Loucy (cell line): ENCODE data around the gene PCSK5.
"Not testable (repeated sequence)": the region's sequence is repeated elsewhere in the genome, so short reads cannot be mapped to it uniquely, and the experiment has no call there.

Source experiments
- H2AFZ ChIP-seq: fragments of 200-600 bp; sonication (generic); 2 replicates; pipeline ENCODE4 v1.6.0; 2016; ENCODE audit warnings: antibody characterized with exemption, mild to moderate bottlenecking, low read length, moderate library complexity
- H3F3A ChIP-seq: fragments of 200-600 bp; 2 replicates; pipeline ENCODE4 v1.6.0; 2016; ENCODE audit warnings: antibody characterized with exemption, low read depth, mild to moderate bottlenecking
- H3K27me3 ChIP-seq: fragments of 200-600 bp; sonication (generic); 2 replicates; pipeline ENCODE4 v1.6.1; 2014; ENCODE audit warnings: low read length, mild to moderate bottlenecking; ENCODE audit not compliant: insufficient read depth, poor library complexity, severe bottlenecking
- H3K36me3 ChIP-seq: fragments of 200-600 bp; sonication (generic); 2 replicates; pipeline ENCODE4 v1.6.1; 2016; ENCODE audit warnings: low read length; ENCODE audit not compliant: insufficient read depth
- H3K4me1 ChIP-seq: fragments of 200-600 bp; sonication (generic); 2 replicates; pipeline ENCODE4 v1.5.1; 2014; ENCODE audit warnings: low read length, mild to moderate bottlenecking; ENCODE audit not compliant: insufficient read depth, poor library complexity, severe bottlenecking
- H3K4me2 ChIP-seq: fragments of 200-600 bp; sonication (generic); 2 replicates; pipeline ENCODE4 v1.6.0; 2014; ENCODE audit warnings: antibody characterized with exemption, low read length, low read depth, mild to moderate bottlenecking; ENCODE audit not compliant: poor library complexity, severe bottlenecking
- H3K4me3 ChIP-seq: fragments of 200-600 bp; sonication (generic); 2 replicates; pipeline ENCODE4 v1.5.1; 2014; ENCODE audit warnings: low read length, mild to moderate bottlenecking, mixed read lengths; ENCODE audit not compliant: poor library complexity, severe bottlenecking
- H3K79me2 ChIP-seq: fragments of 200-600 bp; sonication (generic); 2 replicates; pipeline ENCODE4 v1.6.1; 2014; ENCODE audit warnings: low read length; ENCODE audit not compliant: insufficient read depth
- H3K9ac ChIP-seq: fragments of 200-600 bp; sonication (generic); 2 replicates; pipeline ENCODE4 v1.6.0; 2014; ENCODE audit warnings: mild to moderate bottlenecking, low read depth, low read length, moderate library complexity; ENCODE audit not compliant: poor library complexity, severe bottlenecking
- H3K9me2 ChIP-seq: fragments of 200-600 bp; sonication (generic); replicated peaks from 2 replicates; pipeline ENCODE4 v1.6.1; 2016; ENCODE audit warnings: low read depth, low read length, mixed read lengths
- H3K9me3 ChIP-seq: fragments of 200-600 bp; sonication (generic); 2 replicates; pipeline ENCODE4 v1.6.1; 2014; ENCODE audit warnings: mild to moderate bottlenecking, antibody characterized with exemption, low read length, low read depth; ENCODE audit not compliant: insufficient read depth
- H4K20me1 ChIP-seq: fragments of 200-600 bp; sonication (generic); 2 replicates; pipeline ENCODE4 v1.6.0; 2014; ENCODE audit warnings: antibody characterized with exemption, low read length, mild to moderate bottlenecking; ENCODE audit not compliant: insufficient read depth, poor library complexity, severe bottlenecking
- CTCF ChIP-seq: fragments of 200-600 bp; sonication (generic); conservative IDR thresholded peaks from 2 replicates; pipeline ENCODE4 v1.5.1; 2014; ENCODE audit warnings: mild to moderate bottlenecking, antibody characterized with exemption, low read length
- EZH2phosphoT487 ChIP-seq: fragments of 200-600 bp; IDR thresholded peaks from 2 replicates; pipeline ENCODE4 v1.6.1; 2018; ENCODE audit warnings: antibody characterized with exemption, mild to moderate bottlenecking, moderate library complexity, borderline replicate concordance

The PCSK5 gene

DNA sequence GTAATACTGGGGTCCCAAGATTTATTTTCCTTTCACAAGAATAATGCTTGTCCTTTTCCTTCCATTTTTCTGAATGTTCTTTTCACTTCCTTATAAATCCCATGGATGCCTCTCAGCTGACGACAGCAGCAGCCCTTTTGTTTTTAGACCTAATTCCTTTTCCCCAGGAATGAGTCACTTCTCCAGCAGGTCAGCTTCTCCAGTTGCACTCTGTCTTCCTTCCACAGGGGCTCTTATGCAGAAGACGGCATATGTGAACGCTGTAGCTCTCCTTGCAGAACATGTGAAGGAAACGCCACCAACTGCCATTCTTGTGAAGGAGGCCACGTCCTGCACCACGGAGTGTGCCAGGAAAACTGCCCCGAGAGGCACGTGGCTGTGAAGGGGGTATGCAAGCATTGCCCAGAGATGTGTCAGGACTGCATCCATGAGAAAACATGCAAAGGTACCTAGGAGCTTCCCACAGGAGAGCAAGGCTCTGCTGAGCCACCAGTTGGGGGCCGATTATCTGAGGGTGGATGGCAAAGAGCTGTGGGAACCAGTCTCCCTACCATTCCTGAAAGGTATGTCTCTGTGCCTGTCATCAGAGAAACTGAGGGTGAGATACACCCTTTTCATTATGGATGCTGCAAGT is 430.8 kb downstream of the PCSK5 start:
- H2AFZ ChIP-seq, result no peak overlapping the region
- no peak overlapping the region for H3K9ac ChIP-seq
- H3K27me3 ChIP-seq, result no peaks in the 10 kb centered on the region
- H3K9me2 ChIP-seq, result no peaks in the 10 kb centered on the region
- no peaks in the 10 kb centered on the region for H3K79me2 ChIP-seq
- H4K20me1 ChIP-seq, result no peaks in the 10 kb centered on the region
- no peak overlapping the region for H3K4me3 ChIP-seq
- no peaks in the 10 kb centered on the region for H3K36me3 ChIP-seq
- TF ChIP-seq CTCF (no peak), EZH2phosphoT487 (no peak)
- H3K4me2 ChIP-seq, result no peak overlapping the region
- no peaks in the 10 kb centered on the region for H3F3A ChIP-seq
- no peaks in the 10 kb centered on the region for H3K4me1 ChIP-seq
- H3K9me3 ChIP-seq, result no peaks in the 10 kb centered on the region

GRCh38 chr9:76322810-76323209 is 432.3 kb downstream of the PCSK5 start:
- H3K79me2 ChIP-seq, result no peaks in the 10 kb centered on the region
- H3F3A ChIP-seq, result no peaks in the 10 kb centered on the region
- TF ChIP-seq CTCF, result no peak
- TF ChIP-seq EZH2phosphoT487, result no peak
- no peak overlapping the region for H3K4me3 ChIP-seq
- H2AFZ ChIP-seq, result no peak overlapping the region
- no peaks in the 10 kb centered on the region for H3K36me3 ChIP-seq
- no peak overlapping the region for H3K4me2 ChIP-seq
- H3K4me1 ChIP-seq, result no peaks in the 10 kb centered on the region
- no peaks in the 10 kb centered on the region for H3K27me3 ChIP-seq
- no peaks in the 10 kb centered on the region for H4K20me1 ChIP-seq
- no peak overlapping the region for H3K9ac ChIP-seq
- no peaks in the 10 kb centered on the region for H3K9me2 ChIP-seq
- H3K9me3 ChIP-seq, result no peaks in the 10 kb centered on the region

DNA sequence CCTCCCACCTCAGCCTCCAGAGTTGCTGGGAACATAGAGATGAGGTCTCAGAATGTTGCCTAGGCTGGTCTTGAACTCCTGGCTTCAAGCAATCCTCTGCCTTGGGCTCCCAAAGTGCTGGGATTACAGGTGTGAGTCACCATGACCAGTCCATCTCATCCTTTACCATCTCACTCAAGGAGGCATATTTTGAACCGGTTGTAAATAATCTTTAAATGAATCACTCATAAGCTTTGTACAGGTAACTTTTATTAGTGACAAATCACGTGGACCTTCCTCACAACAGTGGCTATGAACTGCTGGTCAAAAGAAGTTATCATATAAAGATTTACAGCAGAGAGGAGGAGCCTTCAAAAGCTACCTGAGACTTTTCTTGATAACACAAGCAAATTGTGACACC is 433.0 kb downstream of the PCSK5 start:
- no peak overlapping the region for H3K4me3 ChIP-seq
- TF ChIP-seq EZH2phosphoT487 (no peak), CTCF (no peak)
- H3K36me3 ChIP-seq, result no peaks in the 10 kb centered on the region
- no peak overlapping the region for H3K4me2 ChIP-seq
- H4K20me1 ChIP-seq, result no peaks in the 10 kb centered on the region
- no peaks in the 10 kb centered on the region for H3K9me3 ChIP-seq
- H3K27me3 ChIP-seq, result no peaks in the 10 kb centered on the region
- no peak overlapping the region for H2AFZ ChIP-seq
- no peaks in the 10 kb centered on the region for H3K79me2 ChIP-seq
- H3K4me1 ChIP-seq, result no peaks in the 10 kb centered on the region
- no peak overlapping the region for H3K9ac ChIP-seq
- H3F3A ChIP-seq, result no peaks in the 10 kb centered on the region
- no peaks in the 10 kb centered on the region for H3K9me2 ChIP-seq

GRCh38 chr9:76324030-76324429 is 433.6 kb downstream of the PCSK5 start:
- not testable (repeated sequence) for H3K79me2 ChIP-seq, H3K4me2 ChIP-seq, H3K9me2 ChIP-seq, H3K9ac ChIP-seq, H3K27me3 ChIP-seq, H3K9me3 ChIP-seq, H3K36me3 ChIP-seq, H4K20me1 ChIP-seq, H3K4me3 ChIP-seq, H3F3A ChIP-seq, H2AFZ ChIP-seq, H3K4me1 ChIP-seq
